NCI-H128 (cell line): ENCODE results near the gene SNAPC5.
"Not testable (repeated sequence)": the region's sequence is repeated elsewhere in the genome, so short reads cannot be mapped to it uniquely, and the experiment has no call there.

ENCODE experiments used
- DNase-seq: peaks from one replicate; lab custom pipeline; 2025; ENCODE audit not compliant: unreplicated experiment; lab: John Stamatoyannopoulos, UW

Gene SNAPC5

DNA sequence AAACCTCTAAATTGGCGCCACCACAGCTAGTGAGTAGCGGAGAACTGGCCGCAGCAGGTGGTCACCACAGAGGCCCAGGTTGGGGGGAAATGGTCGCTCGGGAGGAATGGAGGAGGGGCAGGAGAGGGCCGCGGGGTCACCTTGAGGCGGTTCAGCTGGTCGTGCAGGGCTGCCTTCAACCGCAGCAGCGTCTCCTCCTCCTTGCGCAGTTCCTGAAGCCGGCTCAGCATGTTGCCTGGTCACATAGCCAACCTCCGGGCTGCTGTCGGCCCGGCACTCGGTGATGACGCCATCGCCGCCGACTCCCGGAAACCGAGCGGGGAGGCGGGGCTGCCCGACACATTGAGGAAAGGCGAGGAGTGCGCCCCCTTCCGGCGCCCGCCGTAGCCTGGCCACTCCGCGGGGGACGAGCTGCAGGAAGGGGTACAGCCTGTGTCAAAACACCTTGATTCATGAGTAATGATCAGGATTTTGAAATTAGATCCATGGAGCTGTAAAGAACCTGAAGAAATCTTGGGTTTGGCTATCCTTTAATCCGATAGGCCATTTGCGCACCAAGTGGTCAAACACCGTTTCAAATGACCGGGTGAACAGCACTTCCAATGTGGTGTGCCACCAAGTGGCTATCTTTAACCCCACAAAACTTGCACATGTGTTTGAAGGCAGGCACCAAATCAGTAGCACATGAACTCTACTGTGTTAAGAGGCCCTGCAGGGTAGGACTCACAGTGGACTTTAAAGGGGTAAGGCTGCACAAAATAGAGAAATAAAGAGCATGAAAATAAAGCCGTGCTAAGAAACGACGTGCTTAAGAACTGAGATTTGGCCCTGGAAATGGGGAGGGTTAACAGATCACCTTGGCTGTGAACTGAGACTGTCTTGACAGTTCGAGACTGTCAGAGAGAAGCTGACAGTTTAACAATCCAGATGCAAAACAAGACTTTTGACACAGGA lies at the start of gene SNAPC5:
Gene SNAPC5, minus strand, starts transcription at position 261 of the 954 bp plus-strand sequence. Its CDS starts 31 bp downstream, at position 230.
- DNase-seq, result peak; percentile 84

- DNase-seq, result no peak
These were observed 47.7 kb upstream of the SNAPC5 start for GRCh38 chr15:66545255-66545654.

GRCh38 chr15:66542896-66543295 lies 45.3 kb upstream of the SNAPC5 start:
- DNase-seq, result no peak

DNA sequence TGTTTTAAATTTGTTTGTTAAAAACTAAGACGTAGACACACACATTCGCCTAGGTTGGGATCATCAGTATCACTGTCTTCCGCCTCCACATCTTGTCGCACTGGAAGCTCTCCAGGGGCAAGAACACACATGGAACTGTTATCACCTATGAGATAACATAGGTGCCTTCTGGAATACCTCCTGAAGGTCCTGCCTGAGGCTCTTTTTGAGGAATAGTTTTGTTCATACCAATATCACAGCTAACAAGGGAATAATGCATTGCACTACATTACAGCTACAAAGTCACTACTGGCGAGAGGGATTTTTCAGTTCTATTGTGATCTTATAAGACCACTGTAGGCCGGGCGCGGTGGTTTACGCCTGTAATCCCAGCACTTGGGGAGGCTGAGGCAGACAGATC lies 37.5 kb upstream of the SNAPC5 start:
- no peak for DNase-seq

- no peak for DNase-seq
These were observed 27.3 kb upstream of the SNAPC5 start for GRCh38 chr15:66524838-66525237.

- DNase-seq, result no peak
These were observed 26.4 kb upstream of the SNAPC5 start for GRCh38 chr15:66523926-66524325.

GRCh38 chr15:66515901-66516322 lies 18.4 kb upstream of the SNAPC5 start:
- DNase-seq, result no peak

- no peak for DNase-seq
These were observed 17.0 kb upstream of the SNAPC5 start for GRCh38 chr15:66514586-66514985.

GRCh38 chr15:66508293-66508883 lies 10.8 kb upstream of the SNAPC5 start:
- DNase-seq, result no peak

DNA sequence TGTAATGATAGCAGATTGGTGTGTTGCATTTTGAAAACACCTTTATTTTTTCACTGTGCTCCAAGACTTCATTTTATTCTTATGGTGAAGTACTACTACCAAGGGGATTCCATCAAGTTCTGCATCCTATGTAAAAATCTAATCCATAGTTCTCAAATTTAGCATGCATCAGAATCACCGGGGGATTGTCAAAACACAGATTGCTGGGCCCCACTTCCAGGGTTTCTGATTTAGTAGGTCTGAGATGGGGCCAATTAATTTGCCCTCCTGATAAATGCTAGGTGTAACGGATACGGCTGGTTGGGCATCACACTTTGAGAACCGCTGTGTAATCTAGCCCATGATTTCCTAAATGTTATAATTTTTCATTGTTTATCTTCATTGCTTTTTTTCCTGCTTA lies 8.3 kb upstream of the SNAPC5 start:
- DNase-seq, result no peak

- no peak for DNase-seq
These were observed 7.9 kb upstream of the SNAPC5 start for GRCh38 chr15:66505430-66505811.

DNA sequence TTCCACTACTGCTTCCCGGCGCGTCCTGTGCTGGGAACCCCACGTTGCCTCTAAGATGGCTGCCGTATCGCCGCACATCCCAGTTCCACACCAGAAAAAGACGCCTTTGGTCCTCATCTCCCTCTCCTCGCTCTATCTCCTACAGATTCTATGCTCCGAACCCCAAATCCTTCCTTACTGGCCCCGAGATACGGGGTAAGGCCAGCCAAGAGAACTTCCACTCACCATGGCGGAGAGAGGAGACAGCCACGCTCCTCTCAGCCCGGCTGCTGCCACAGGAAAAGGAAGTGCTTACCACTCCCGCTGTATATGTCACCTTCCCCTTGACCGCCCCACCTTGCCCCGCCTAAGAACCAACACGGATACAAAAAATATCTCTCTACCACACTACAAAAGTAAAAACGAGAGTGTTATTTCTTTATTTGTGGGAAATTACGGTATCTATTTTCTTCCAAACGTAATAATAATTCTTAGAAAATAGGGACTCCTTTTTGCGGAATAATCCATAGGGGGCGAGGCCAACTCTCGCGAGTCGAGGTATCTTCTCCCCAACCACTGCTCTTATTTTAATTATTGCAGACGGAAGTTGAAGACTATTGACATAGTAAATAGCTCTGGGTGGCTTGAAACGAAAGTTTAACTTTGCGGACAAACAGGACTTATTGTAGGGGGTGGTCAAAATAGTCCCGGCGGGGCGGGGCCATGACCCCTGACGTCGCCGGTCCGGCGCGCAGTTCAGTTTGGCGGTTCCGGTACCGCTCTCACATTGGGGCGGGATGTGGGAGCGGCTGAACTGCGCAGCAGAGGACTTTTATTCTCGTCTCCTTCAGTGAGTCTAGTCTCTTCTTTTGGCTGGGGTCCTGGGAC lies 7.2 kb upstream of the SNAPC5 start, which contains the start of the genes RPL4 and ZWILCH:
Gene RPL4, minus strand, starts transcription at position 293 of the 867 bp plus-strand sequence. Its CDS starts 65 bp downstream, at position 228.
Gene ZWILCH, plus strand, starts transcription at position 764 of the 867 bp plus-strand sequence. Its CDS starts 13 bp downstream, at position 777.
- DNase-seq, result no peak

GRCh38 chr15:66503780-66504562 lies 6.4 kb upstream of the SNAPC5 start:
- no peak for DNase-seq

GRCh38 chr15:66503041-66503648 lies 5.6 kb upstream of the SNAPC5 start:
- DNase-seq, result not testable (repeated sequence)

- no peak for DNase-seq
These were observed 4.9 kb upstream of the SNAPC5 start for GRCh38 chr15:66502491-66502890.

GRCh38 chr15:66500346-66500745 lies 2.8 kb upstream of the SNAPC5 start:
- not testable (repeated sequence) for DNase-seq

GRCh38 chr15:66498501-66499386 lies 1.2 kb upstream of the SNAPC5 start:
- no peak for DNase-seq

DNA sequence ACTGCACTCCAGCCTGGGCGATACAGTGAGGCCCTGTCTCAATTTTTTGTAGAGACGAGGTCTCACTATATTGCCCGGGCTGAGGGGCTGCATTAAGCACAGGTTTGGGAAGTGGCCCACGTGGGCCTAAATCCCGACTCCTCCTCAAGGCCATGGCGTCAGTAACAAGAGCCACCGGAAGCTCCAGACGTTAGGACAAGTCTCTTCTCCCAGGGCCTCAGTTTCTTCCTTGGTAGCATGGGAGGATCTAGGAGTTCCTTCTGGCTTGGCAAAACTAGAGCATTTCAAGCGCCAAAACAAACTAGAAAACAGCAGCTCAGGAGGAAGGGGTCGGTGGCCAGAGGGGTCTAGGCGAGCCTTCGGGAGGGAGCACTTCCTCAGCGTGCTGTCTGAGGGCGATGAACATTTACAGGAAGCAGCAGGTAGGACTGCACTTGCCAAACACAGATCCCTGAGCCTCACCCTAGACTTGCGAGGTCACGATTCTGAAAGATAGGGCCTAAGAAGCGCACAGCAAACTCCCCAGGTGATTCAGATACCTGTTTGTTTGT lies 536 bp downstream of the SNAPC5 start:
- no peak for DNase-seq

GRCh38 chr15:66494262-66494661 lies 3.3 kb downstream of the SNAPC5 start:
- DNase-seq, result no peak
